GM18907 (cell line): ENCODE data around the gene F9.

ENCODE experiments used
- ATAC-seq: cut with Tn5 transposase; IDR thresholded peaks from one replicate; pipeline ENCODE4 v1.9.1; 2021; ENCODE audit warnings: mild to moderate bottlenecking, moderate library complexity; ENCODE audit not compliant: unreplicated experiment

Gene F9

DNA sequence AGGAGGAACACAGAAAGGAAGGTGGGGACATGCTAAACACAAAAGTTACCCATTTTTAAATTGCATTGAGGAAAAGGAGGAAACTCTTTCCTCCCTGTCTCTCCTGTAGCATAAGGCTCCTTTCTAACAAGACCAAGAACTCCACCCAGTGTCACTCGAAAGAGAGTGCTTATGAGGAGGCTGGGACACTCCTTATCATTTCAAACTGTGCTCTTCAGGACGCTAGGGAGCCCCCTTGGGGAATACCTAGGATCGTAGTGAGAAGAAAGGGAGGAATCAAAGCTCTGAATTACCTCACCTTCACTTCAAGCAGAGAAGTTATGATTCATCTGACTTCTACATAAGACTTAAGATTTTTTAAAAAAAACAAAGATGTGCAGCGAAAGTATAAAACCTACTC, 65.5 kb downstream of the F9 start:
- ATAC-seq, result no peak

DNA sequence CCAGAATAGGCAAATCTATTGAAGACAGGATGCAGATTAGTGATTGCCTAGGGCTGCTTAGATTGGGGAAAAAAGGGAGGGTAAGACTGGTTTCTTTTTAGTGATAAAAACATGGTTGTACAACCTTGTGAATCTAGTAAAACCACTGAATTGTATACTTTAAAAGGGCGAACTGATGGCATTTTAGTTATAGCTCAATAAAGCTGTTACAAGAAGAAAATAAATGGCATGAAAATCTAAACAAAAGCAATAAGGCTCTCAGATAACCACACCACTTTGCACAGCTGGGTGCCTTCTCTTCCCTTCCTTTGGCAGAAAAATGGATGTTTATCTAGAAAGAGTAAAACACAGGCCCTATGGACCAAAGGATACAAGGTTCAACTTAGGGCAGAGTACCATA, 69.6 kb downstream of the F9 start:
- ATAC-seq, result no peak
